Measurements from ENCODE around the gene GOLGA7B.

DNA sequence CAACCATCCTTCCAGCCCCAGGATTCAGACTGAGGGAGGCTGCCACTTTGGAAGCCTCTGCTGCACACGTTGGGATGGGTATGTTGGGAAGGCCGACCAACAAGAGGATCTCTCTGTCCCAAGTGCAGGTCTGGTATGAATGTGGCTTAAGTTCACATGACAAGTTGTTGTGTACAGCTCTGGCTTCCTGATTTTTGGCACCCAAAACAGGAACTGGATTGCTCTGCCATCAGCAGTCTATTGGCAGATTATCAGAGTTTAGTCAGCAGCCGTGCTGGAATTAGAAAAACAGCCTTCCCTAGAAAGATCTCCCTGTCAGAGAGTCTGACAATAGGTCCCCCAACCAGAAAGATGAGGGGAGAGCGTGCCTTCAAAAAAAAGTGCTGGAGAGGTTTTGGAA, 66.9 kb downstream of the GOLGA7B start:
- no peak for TF ChIP-seq CTCF (IDR thresholded peaks at IDR 0.05; ENCODE audit: low read depth, low read length)
- no peak for TF ChIP-seq EZH2phosphoT487 (IDR thresholded peaks at IDR 0.05; ENCODE audit: low read depth)
